Measurements from ENCODE around the gene AMOTL1. TPM values are rescaled to one million over a fixed set of nuclear protein-coding genes. Genes with fewer than 3 reads are reported as not detected.

AMOTL1 gene
- total RNA-seq, 2 donors from 2014 or later, result 5.5 to 5.7 TPM

GRCh38 chr11:94814272-94814976 is 46.3 kb downstream of the AMOTL1 start:
- H3K27me3 Mint-ChIP-seq, result peaks cover 0 to 6% of the 10 kb centered on the region in 2 donors
- DNase-seq (ENCODE audit: low spot score) (no peak), ATAC-seq (no peak)
- H3K36me3 Mint-ChIP-seq, result peaks cover 5% of the 10 kb centered on the region
- H3K4me1 Mint-ChIP-seq (ENCODE audit: low read depth in 2 of 2), result no peaks in the 10 kb centered on the region
- no peak overlapping the region for H3K4me3 Mint-ChIP-seq
- H3K9me3 Mint-ChIP-seq, result no peaks in the 10 kb centered on the region
- H3K27ac Mint-ChIP-seq, result no peak overlapping the region

- Mint-ChIP-seq H3K27me3 (no peaks in the 10 kb centered on the region), H3K9me3 (no peaks in the 10 kb centered on the region), H3K4me1 (ENCODE audit: low read depth in 2 of 2) (no peaks in the 10 kb centered on the region), H3K4me3 (no peak overlapping the region), H3K27ac (no peak overlapping the region), H3K36me3 (peaks cover 5% of the 10 kb centered on the region)
- no peak for DNase-seq (ENCODE audit: low spot score)
- no peak for ATAC-seq
Observed at GRCh38 chr11:94815705-94816344, 47.7 kb downstream of the AMOTL1 start.

- Mint-ChIP-seq H3K9me3 (no peaks in the 10 kb centered on the region), H3K27ac (no peak overlapping the region), H3K27me3 (no peaks in the 10 kb centered on the region), H3K4me1 (ENCODE audit: low read depth in 2 of 2) (no peaks in the 10 kb centered on the region), H3K4me3 (no peak overlapping the region), H3K36me3 (no peaks in the 10 kb centered on the region)
- no peak for ATAC-seq
- DNase-seq (ENCODE audit: low spot score), result no peak
Observed at GRCh38 chr11:94820480-94820879, 52.3 kb downstream of the AMOTL1 start.

- DNase-seq (ENCODE audit: low spot score), result no peak
- Mint-ChIP-seq H3K27me3 (no peaks in the 10 kb centered on the region), H3K9me3 (no peaks in the 10 kb centered on the region), H3K27ac (no peak overlapping the region), H3K36me3 (no peaks in the 10 kb centered on the region), H3K4me3 (no peak overlapping the region), H3K4me1 (ENCODE audit: low read depth in 2 of 2) (no peaks in the 10 kb centered on the region)
- no peak for ATAC-seq
Observed at GRCh38 chr11:94821439-94821838, 53.3 kb downstream of the AMOTL1 start.

- Mint-ChIP-seq H3K4me1 (ENCODE audit: low read depth in 2 of 2) (no peaks in the 10 kb centered on the region), H3K4me3 (no peak overlapping the region), H3K36me3 (no peaks in the 10 kb centered on the region), H3K9me3 (no peaks in the 10 kb centered on the region), H3K27ac (no peak overlapping the region), H3K27me3 (no peaks in the 10 kb centered on the region)
- DNase-seq (ENCODE audit: low spot score) (no peak), ATAC-seq (no peak)
Observed at GRCh38 chr11:94822080-94822479, 53.9 kb downstream of the AMOTL1 start.

GRCh38 chr11:94823102-94823732 is 55.1 kb downstream of the AMOTL1 start:
- Mint-ChIP-seq H3K4me1 (ENCODE audit: low read depth in 2 of 2) (no peaks in the 10 kb centered on the region), H3K27ac (no peak overlapping the region), H3K9me3 (no peaks in the 10 kb centered on the region), H3K4me3 (no peak overlapping the region), H3K36me3 (no peaks in the 10 kb centered on the region), H3K27me3 (no peaks in the 10 kb centered on the region)
- ATAC-seq, result no peak
- DNase-seq (ENCODE audit: low spot score), result no peak

GRCh38 chr11:94825031-94825430 is 56.9 kb downstream of the AMOTL1 start:
- no peaks in the 10 kb centered on the region for H3K9me3 Mint-ChIP-seq
- no peaks in the 10 kb centered on the region for H3K4me1 Mint-ChIP-seq (ENCODE audit: low read depth in 2 of 2)
- no peaks in the 10 kb centered on the region for H3K27me3 Mint-ChIP-seq
- DNase-seq (ENCODE audit: low spot score) (no peak), ATAC-seq (no peak)
- H3K27ac Mint-ChIP-seq, result no peak overlapping the region
- H3K36me3 Mint-ChIP-seq, result no peaks in the 10 kb centered on the region
- H3K4me3 Mint-ChIP-seq, result no peak overlapping the region

- DNase-seq (ENCODE audit: low spot score) (no peak), ATAC-seq (no peak)
- H3K27me3 Mint-ChIP-seq, result no peaks in the 10 kb centered on the region
- H3K9me3 Mint-ChIP-seq, result no peaks in the 10 kb centered on the region
- H3K4me3 Mint-ChIP-seq, result no peak overlapping the region
- H3K36me3 Mint-ChIP-seq, result no peaks in the 10 kb centered on the region
- H3K4me1 Mint-ChIP-seq (ENCODE audit: low read depth in 2 of 2), result no peaks in the 10 kb centered on the region
- H3K27ac Mint-ChIP-seq, result no peak overlapping the region
Observed at GRCh38 chr11:94825481-94825880, 57.3 kb downstream of the AMOTL1 start.

GRCh38 chr11:94826415-94826814 is 58.3 kb downstream of the AMOTL1 start:
- Mint-ChIP-seq H3K36me3 (no peaks in the 10 kb centered on the region), H3K9me3 (no peaks in the 10 kb centered on the region), H3K4me3 (no peak overlapping the region), H3K27ac (no peak overlapping the region), H3K4me1 (ENCODE audit: low read depth in 2 of 2) (no peaks in the 10 kb centered on the region), H3K27me3 (no peaks in the 10 kb centered on the region)
- DNase-seq (ENCODE audit: low spot score), result no peak
- ATAC-seq, result no peak

GRCh38 chr11:94828088-94828487 is 59.9 kb downstream of the AMOTL1 start:
- no peak for DNase-seq (ENCODE audit: low spot score)
- ATAC-seq, result no peak
- no peaks in the 10 kb centered on the region for H3K27me3 Mint-ChIP-seq
- no peak overlapping the region for H3K4me3 Mint-ChIP-seq
- no peaks in the 10 kb centered on the region for H3K9me3 Mint-ChIP-seq
- no peak overlapping the region for H3K27ac Mint-ChIP-seq
- H3K4me1 Mint-ChIP-seq (ENCODE audit: low read depth in 2 of 2), result no peaks in the 10 kb centered on the region
- H3K36me3 Mint-ChIP-seq, result no peaks in the 10 kb centered on the region

GRCh38 chr11:94830722-94831510 is 62.8 kb downstream of the AMOTL1 start:
- no peaks in the 10 kb centered on the region for H3K36me3 Mint-ChIP-seq
- DNase-seq (ENCODE audit: low spot score) (no peak), ATAC-seq (no peak)
- no peak overlapping the region for H3K27ac Mint-ChIP-seq
- H3K4me3 Mint-ChIP-seq, result no peak overlapping the region
- H3K9me3 Mint-ChIP-seq, result no peaks in the 10 kb centered on the region
- no peaks in the 10 kb centered on the region for H3K27me3 Mint-ChIP-seq
- no peaks in the 10 kb centered on the region for H3K4me1 Mint-ChIP-seq (ENCODE audit: low read depth in 2 of 2)

GRCh38 chr11:94831529-94831928 is 63.4 kb downstream of the AMOTL1 start:
- ATAC-seq (no peak), DNase-seq (ENCODE audit: low spot score) (no peak)
- H3K27me3 Mint-ChIP-seq, result no peaks in the 10 kb centered on the region
- H3K36me3 Mint-ChIP-seq, result no peaks in the 10 kb centered on the region
- no peaks in the 10 kb centered on the region for H3K4me1 Mint-ChIP-seq (ENCODE audit: low read depth in 2 of 2)
- no peak overlapping the region for H3K4me3 Mint-ChIP-seq
- H3K27ac Mint-ChIP-seq, result no peak overlapping the region
- H3K9me3 Mint-ChIP-seq, result no peaks in the 10 kb centered on the region

GRCh38 chr11:94832604-94833235 is 64.6 kb downstream of the AMOTL1 start:
- Mint-ChIP-seq H3K36me3 (no peaks in the 10 kb centered on the region), H3K9me3 (no peaks in the 10 kb centered on the region), H3K27ac (no peak overlapping the region), H3K4me1 (ENCODE audit: low read depth in 2 of 2) (no peaks in the 10 kb centered on the region), H3K27me3 (no peaks in the 10 kb centered on the region), H3K4me3 (no peak overlapping the region)
- ATAC-seq, result no peak
- DNase-seq (ENCODE audit: low spot score), result no peak
